IMR-90 (cell line): ENCODE data around the gene TBC1D3B. TPM values are rescaled to one million over a fixed set of nuclear protein-coding genes. Genes with fewer than 3 reads are reported as not detected.

Source experiments
- ATAC-seq: fragments of 200-7000 bp; cut with Tn5 transposase; 2 replicates; pipeline ENCODE4 v1.9.1; 2020; ENCODE audit warnings: low read depth, mild to moderate bottlenecking, moderate library complexity
- BruUV-seq: library from RNA; stranded (reverse); fragments of 400-500 nt; replicated peaks from 2 replicates; lab custom pipeline; 2021; lab: Mats Ljungman, UMichigan
- CTCF ChIA-PET: fragments of 300-600 bp; formaldehyde crosslinking; extraction: SDS; loops from one replicate; lab custom pipeline; 2021; ENCODE audit warnings: antibody characterized with exemption; lab: Yijun Ruan, JAX
- POLR2A ChIA-PET: fragments of 300-600 bp; sonication (Branson Sonifier 250); formaldehyde crosslinking; loops from one replicate; lab custom pipeline; 2022; ENCODE audit warnings: antibody characterized with exemption; ENCODE audit not compliant: unreplicated experiment; lab: Charles Lee
- DNase-seq: peaks from one replicate; pipeline ENCODE4 v3.0.0; 2013
- H2AFZ ChIP-seq: replicated peaks from 2 replicates; pipeline ENCODE3; 2013; ENCODE audit warnings: low read length, mild to moderate bottlenecking; ENCODE audit not compliant: poor library complexity
- H2AK5ac ChIP-seq: 2 replicates; pipeline ENCODE4 v1.6.1; 2013; ENCODE audit warnings: low read depth, low read length, inconsistent platforms
- H2AK9ac ChIP-seq: replicated peaks from 2 replicates; pipeline ENCODE3; 2013; ENCODE audit warnings: mild to moderate bottlenecking, low read depth, low read length, moderate library complexity; ENCODE audit not compliant: poor library complexity
- H2BK120ac ChIP-seq: 2 replicates; pipeline ENCODE4 v1.6.1; 2013; ENCODE audit warnings: low read depth, low read length, inconsistent platforms
- H2BK15ac ChIP-seq: 3 replicates; pipeline ENCODE4 v1.6.1; 2013; ENCODE audit warnings: low read depth, low read length, inconsistent platforms
- H2BK20ac ChIP-seq: 2 replicates; pipeline ENCODE4 v1.6.1; 2013; ENCODE audit warnings: low read depth, mild to moderate bottlenecking, inconsistent platforms, low read length, moderate library complexity
- H2BK5ac ChIP-seq: 2 replicates; pipeline ENCODE4 v1.6.1; 2013; ENCODE audit warnings: mild to moderate bottlenecking, low read depth, low read length, inconsistent platforms; ENCODE audit not compliant: poor library complexity, severe bottlenecking
- H3K14ac ChIP-seq: replicated peaks from 2 replicates; pipeline ENCODE4 v1.6.1; 2013; ENCODE audit warnings: low read depth, low read length, inconsistent platforms
- H3K18ac ChIP-seq: 2 replicates; pipeline ENCODE4 v1.6.1; 2013; ENCODE audit warnings: low read depth, low read length, control low read depth
- H3K23ac ChIP-seq: 2 replicates; pipeline ENCODE4 v1.6.1; 2013; ENCODE audit warnings: low read depth, low read length, inconsistent platforms
- H3K27ac ChIP-seq: 2 replicates; pipeline ENCODE4 v1.5.1; 2013; ENCODE audit warnings: mild to moderate bottlenecking, control low read depth, low read length; ENCODE audit not compliant: insufficient read depth
- H3K27me3 ChIP-seq: 2 replicates; pipeline ENCODE4 v1.6.1; 2013; ENCODE audit warnings: low read length; ENCODE audit not compliant: control insufficient read depth, insufficient read depth
- H3K36me3 ChIP-seq: 2 replicates; pipeline ENCODE4 v1.6.1; 2013; ENCODE audit warnings: low read length, mixed read lengths; ENCODE audit not compliant: control insufficient read depth, insufficient read depth
- H3K4ac ChIP-seq: 2 replicates; pipeline ENCODE4 v1.6.1; 2013; ENCODE audit warnings: low read depth, low read length, inconsistent platforms
- H3K4me1 ChIP-seq: 2 replicates; pipeline ENCODE4 v1.6.1; 2013; ENCODE audit warnings: low read length, mixed read lengths; ENCODE audit not compliant: control insufficient read depth, insufficient read depth
- H3K4me2 ChIP-seq: 2 replicates; pipeline ENCODE4 v1.6.1; 2013; ENCODE audit warnings: low read depth, mild to moderate bottlenecking, control low read depth, low read length, moderate library complexity
- H3K4me3 ChIP-seq: 2 replicates; pipeline ENCODE4 v1.5.1; 2013; ENCODE audit warnings: low read depth, mild to moderate bottlenecking, control low read depth, low read length, moderate library complexity; ENCODE audit not compliant: insufficient read depth
- H3K56ac ChIP-seq: 2 replicates; pipeline ENCODE4 v1.6.1; 2013; ENCODE audit warnings: low read length, inconsistent platforms; ENCODE audit not compliant: insufficient read depth; ENCODE audit errors: extremely low read depth
- H3K79me1 ChIP-seq, 2 experiments: 2 replicates each; pipeline ENCODE4 v1.6.1; 2013; ENCODE audit warnings: low read length in 2 of 2, inconsistent platforms in 1 of 2, low read depth in 1 of 2
- H3K9ac ChIP-seq: 2 replicates; pipeline ENCODE4 v1.6.1; 2013; ENCODE audit warnings: low read depth, low read length, control low read depth
- H3K9me1 ChIP-seq: 2 replicates; pipeline ENCODE4 v1.6.1; 2013; ENCODE audit warnings: low read length, inconsistent platforms; ENCODE audit not compliant: insufficient read depth
- H3K9me3 ChIP-seq: 2 replicates; pipeline ENCODE4 v1.6.1; 2013; ENCODE audit warnings: low read length; ENCODE audit not compliant: control insufficient read depth, insufficient read depth
- H4K20me1 ChIP-seq: 2 replicates; pipeline ENCODE4 v1.6.1; 2013; ENCODE audit warnings: low read length, inconsistent platforms; ENCODE audit not compliant: insufficient read depth
- H4K5ac ChIP-seq: 2 replicates; pipeline ENCODE4 v1.6.1; 2013; ENCODE audit warnings: mild to moderate bottlenecking, low read depth, low read length, control low read depth
- H4K8ac ChIP-seq, 2 experiments: 2 replicates each; pipeline ENCODE4 v1.6.1; 2013; ENCODE audit warnings: low read depth in 2 of 2, low read length in 2 of 2, control low read depth in 1 of 2, inconsistent platforms in 1 of 2
- H4K91ac ChIP-seq: 2 replicates; pipeline ENCODE4 v1.6.1; 2013; ENCODE audit warnings: low read depth, low read length, inconsistent platforms; ENCODE audit not compliant: insufficient read depth
- BHLHE40 ChIP-seq: fragments of 150-350 bp; IDR thresholded peaks from 2 replicates; pipeline ENCODE4 v1.6.1; 2016; ENCODE audit warnings: mild to moderate bottlenecking, low read depth, low read length
- CEBPB ChIP-seq: IDR thresholded peaks from 2 replicates; pipeline ENCODE4 v1.6.1; 2012; ENCODE audit warnings: low read depth, low read length, improper control_type of control experiment
- CHD1 ChIP-seq: IDR thresholded peaks from 2 replicates; pipeline ENCODE4 v1.6.1; 2012; ENCODE audit warnings: low read depth, low read length, improper control_type of control experiment
- FOS ChIP-seq: fragments of 150-350 bp; IDR thresholded peaks from 2 replicates; pipeline ENCODE4 v1.6.1; 2016; ENCODE audit warnings: low read depth, low read length
- MAFK ChIP-seq: IDR thresholded peaks from 2 replicates; pipeline ENCODE4 v1.6.1; 2012; ENCODE audit warnings: low read depth, low read length, improper control_type of control experiment
- MAZ ChIP-seq: IDR thresholded peaks from 2 replicates; pipeline ENCODE4 v1.6.1; 2012; ENCODE audit warnings: low read depth, mild to moderate bottlenecking, low read length, improper control_type of control experiment, moderate library complexity, borderline replicate concordance
- MXI1 ChIP-seq: IDR thresholded peaks from 2 replicates; pipeline ENCODE4 v1.6.1; 2012; ENCODE audit warnings: low read depth, mild to moderate bottlenecking, low read length, moderate library complexity, borderline replicate concordance
- NFE2L2 ChIP-seq: fragments of 150-350 bp; IDR thresholded peaks from 2 replicates; pipeline ENCODE4 v1.6.1; 2016; ENCODE audit warnings: low read depth, mild to moderate bottlenecking, low read length
- POLR2A ChIP-seq: IDR thresholded peaks from 2 replicates; pipeline ENCODE4 v1.6.1; 2012; ENCODE audit warnings: mild to moderate bottlenecking, low read depth, low read length
- RAD21 ChIP-seq: IDR thresholded peaks from 2 replicates; pipeline ENCODE4 v1.6.1; 2012; ENCODE audit warnings: low read length, improper control_type of control experiment
- RCOR1 ChIP-seq: IDR thresholded peaks from 2 replicates; pipeline ENCODE4 v1.6.1; 2012; ENCODE audit warnings: mild to moderate bottlenecking, low read length, improper control_type of control experiment; ENCODE audit not compliant: insufficient replicate concordance
- RFX5 ChIP-seq: IDR thresholded peaks from 2 replicates; pipeline ENCODE4 v1.8.0; 2012; ENCODE audit warnings: low read depth, mild to moderate bottlenecking, low read length, moderate library complexity
- SMC3 ChIP-seq: fragments of 150-350 bp; IDR thresholded peaks from 2 replicates; pipeline ENCODE4 v1.6.1; 2016; ENCODE audit warnings: low read depth, mild to moderate bottlenecking, antibody characterized with exemption, low read length, moderate library complexity
- WGBS, 2 experiments: methylation state at CpG; one replicate each; pipeline versions ENCODE4 v1.1.5 to v1.1.7; 2013; ENCODE audit warnings: missing lambda C conversion rate in 2 of 2; ENCODE audit not compliant: insufficient read length in 1 of 2; ENCODE audit errors: extremely low coverage in 2 of 2; 5-methylcytosine and 5-hydroxymethylcytosine counted together
- dilution Hi-C: fragments of 300-500 bp; cut with HindIII; formaldehyde crosslinking; loops from one replicate; pipeline ENCODE4 v1.14.3; 2018; ENCODE audit warnings: low sequenced_read_pairs; ENCODE audit not compliant: unreplicated experiment
- in situ Hi-C: fragments of 300-500 bp; cut with MboI; formaldehyde crosslinking; loops from 3 replicates; pipeline ENCODE4 v1.14.3; 2019; ENCODE audit warnings: low sequenced_read_pairs, inconsistent platforms, mixed read lengths
- intact Hi-C: fragments of 100-400 bp; cut with micrococcal nuclease; formaldehyde crosslinking; loops from 2 replicates; pipeline ENCODE4 v1.10.0; 2022
- polyA plus RNA-seq, 3 experiments: library from polyadenylated mRNA; depleted of rRNA; stranded (reverse); fragments of >200 nt; gene quantifications; 2 replicates each; pipeline ENCODE4 v1.2.3, GENCODE V29; 2012; ENCODE audit warnings: low replicate concordance in 1 of 3
- total RNA-seq: library from RNA; depleted of rRNA; stranded (reverse); fragments of >200 nt; gene quantifications from 2 replicates; pipeline ENCODE4 v1.2.3, GENCODE V29; 2012
- TF ChIP-seq, protein P1 (sequence below): conservative IDR thresholded peaks from 2 replicates; pipeline ENCODE4 v1.5.1; 2012; ENCODE audit warnings: mild to moderate bottlenecking, low read depth, low read length, improper control_type of control experiment
- TF ChIP-seq, protein P2 (sequence below): fragments of 150-350 bp; IDR thresholded peaks from 2 replicates; pipeline ENCODE4 v1.6.1; 2016; ENCODE audit warnings: low read depth, mild to moderate bottlenecking, low read length, moderate library complexity, borderline replicate concordance
- TF ChIP-seq, protein P3 (sequence below): fragments of 150-350 bp; IDR thresholded peaks from 2 replicates; pipeline ENCODE4 v1.6.1; 2017; ENCODE audit warnings: mild to moderate bottlenecking, antibody characterized with exemption, low read length, low read depth

TBC1D3B gene
- total and polyA plus RNA-seq, 2 of the 4 experiments (the other 2 are of a cell fraction), result 0.94 TPM; not detected in 1

DNA sequence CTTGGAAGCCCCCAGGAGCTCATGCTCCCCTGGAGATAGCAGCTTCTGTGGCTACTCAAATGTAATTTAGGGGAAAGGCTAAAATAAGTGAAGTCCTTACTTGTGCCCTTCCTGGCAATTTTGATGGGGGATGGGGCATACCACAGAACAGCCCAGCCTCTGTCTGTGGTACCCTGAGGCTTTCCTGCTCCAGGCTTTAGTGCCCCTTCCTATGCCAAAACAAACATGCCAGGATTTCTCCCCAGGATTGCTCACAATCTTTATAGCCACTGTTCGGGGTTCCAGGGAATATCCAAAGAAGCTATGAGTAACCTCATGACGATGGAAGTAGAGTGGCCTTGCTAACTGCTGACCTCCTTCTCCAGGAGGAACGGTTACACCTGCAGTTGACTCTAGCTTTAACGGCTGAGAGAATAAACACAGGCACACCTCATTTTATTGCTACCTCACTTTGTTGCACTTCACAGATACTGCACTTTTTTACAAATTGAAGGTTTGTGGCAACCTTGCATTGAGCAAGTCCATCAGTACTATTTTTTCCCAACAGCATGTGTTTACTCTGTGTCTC is 47.9 kb downstream of the TBC1D3B start:
- no peak overlapping the region for H2BK120ac ChIP-seq
- H4K91ac ChIP-seq, result no peak overlapping the region
- no peaks in the 10 kb centered on the region for H4K20me1 ChIP-seq
- H3K36me3 ChIP-seq, result no peaks in the 10 kb centered on the region
- no peak overlapping the region for H2BK20ac ChIP-seq
- POLR2A ChIA-PET, result no interaction called here
- no peak overlapping the region for H3K27ac ChIP-seq
- no peak overlapping the region for H3K14ac ChIP-seq
- BruUV-seq, result no TSS peak
- H3K4ac ChIP-seq, result no peak overlapping the region
- H3K79me1 ChIP-seq, result no peaks in the 10 kb centered on the region
- H4K5ac ChIP-seq, result no peak overlapping the region
- ATAC-seq, result no peak
- H3K23ac ChIP-seq, result no peak overlapping the region
- in situ Hi-C loops (no loop called here), intact Hi-C loops (no loop called here), dilution Hi-C loops (no loop called here)
- no peak overlapping the region for H4K8ac ChIP-seq
- CTCF ChIA-PET, result no interaction called here
- H3K4me1 ChIP-seq, result no peaks in the 10 kb centered on the region
- no peak overlapping the region for H2BK5ac ChIP-seq
- no peaks in the 10 kb centered on the region for H3K27me3 ChIP-seq
- H2AFZ ChIP-seq, result no peak overlapping the region
- no peak overlapping the region for H2BK15ac ChIP-seq
- no peak for TF ChIP-seq BHLHE40
- TF ChIP-seq RCOR1, result no peak
- no peak for TF ChIP-seq SMC3
- TF ChIP-seq CHD1, result no peak
- TF ChIP-seq MXI1, result no peak
- no peak for TF ChIP-seq NFE2L2
- TF ChIP-seq, protein P1, sequence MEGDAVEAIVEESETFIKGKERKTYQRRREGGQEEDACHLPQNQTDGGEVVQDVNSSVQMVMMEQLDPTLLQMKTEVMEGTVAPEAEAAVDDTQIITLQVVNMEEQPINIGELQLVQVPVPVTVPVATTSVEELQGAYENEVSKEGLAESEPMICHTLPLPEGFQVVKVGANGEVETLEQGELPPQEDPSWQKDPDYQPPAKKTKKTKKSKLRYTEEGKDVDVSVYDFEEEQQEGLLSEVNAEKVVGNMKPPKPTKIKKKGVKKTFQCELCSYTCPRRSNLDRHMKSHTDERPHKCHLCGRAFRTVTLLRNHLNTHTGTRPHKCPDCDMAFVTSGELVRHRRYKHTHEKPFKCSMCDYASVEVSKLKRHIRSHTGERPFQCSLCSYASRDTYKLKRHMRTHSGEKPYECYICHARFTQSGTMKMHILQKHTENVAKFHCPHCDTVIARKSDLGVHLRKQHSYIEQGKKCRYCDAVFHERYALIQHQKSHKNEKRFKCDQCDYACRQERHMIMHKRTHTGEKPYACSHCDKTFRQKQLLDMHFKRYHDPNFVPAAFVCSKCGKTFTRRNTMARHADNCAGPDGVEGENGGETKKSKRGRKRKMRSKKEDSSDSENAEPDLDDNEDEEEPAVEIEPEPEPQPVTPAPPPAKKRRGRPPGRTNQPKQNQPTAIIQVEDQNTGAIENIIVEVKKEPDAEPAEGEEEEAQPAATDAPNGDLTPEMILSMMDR, result no peak
- TF ChIP-seq POLR2A, result no peak
- TF ChIP-seq FOS, result no peak
- no peak for TF ChIP-seq RFX5
- no peak for TF ChIP-seq MAZ
- TF ChIP-seq CEBPB, result no peak
- no peak for TF ChIP-seq MAFK
- TF ChIP-seq, protein P2, sequence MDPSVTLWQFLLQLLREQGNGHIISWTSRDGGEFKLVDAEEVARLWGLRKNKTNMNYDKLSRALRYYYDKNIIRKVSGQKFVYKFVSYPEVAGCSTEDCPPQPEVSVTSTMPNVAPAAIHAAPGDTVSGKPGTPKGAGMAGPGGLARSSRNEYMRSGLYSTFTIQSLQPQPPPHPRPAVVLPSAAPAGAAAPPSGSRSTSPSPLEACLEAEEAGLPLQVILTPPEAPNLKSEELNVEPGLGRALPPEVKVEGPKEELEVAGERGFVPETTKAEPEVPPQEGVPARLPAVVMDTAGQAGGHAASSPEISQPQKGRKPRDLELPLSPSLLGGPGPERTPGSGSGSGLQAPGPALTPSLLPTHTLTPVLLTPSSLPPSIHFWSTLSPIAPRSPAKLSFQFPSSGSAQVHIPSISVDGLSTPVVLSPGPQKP, result no peak
- TF ChIP-seq, protein P3, sequence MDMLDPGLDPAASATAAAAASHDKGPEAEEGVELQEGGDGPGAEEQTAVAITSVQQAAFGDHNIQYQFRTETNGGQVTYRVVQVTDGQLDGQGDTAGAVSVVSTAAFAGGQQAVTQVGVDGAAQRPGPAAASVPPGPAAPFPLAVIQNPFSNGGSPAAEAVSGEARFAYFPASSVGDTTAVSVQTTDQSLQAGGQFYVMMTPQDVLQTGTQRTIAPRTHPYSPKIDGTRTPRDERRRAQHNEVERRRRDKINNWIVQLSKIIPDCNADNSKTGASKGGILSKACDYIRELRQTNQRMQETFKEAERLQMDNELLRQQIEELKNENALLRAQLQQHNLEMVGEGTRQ, result no peak
- TF ChIP-seq RAD21, result no peak
- no peak overlapping the region for H2AK5ac ChIP-seq
- no peaks in the 10 kb centered on the region for H3K9me1 ChIP-seq
- no peak overlapping the region for H3K4me3 ChIP-seq
- WGBS, 2 experiments, result 49% methylated on average over 4 of the region's 4 CpGs; no CpG with 5 or more reads in 1 of the 2 experiments
- no peak overlapping the region for H3K9ac ChIP-seq
- no peak overlapping the region for H3K18ac ChIP-seq
- peaks cover 4% of the 10 kb centered on the region; the same call in 1 of the 2 replicates for H3K9me3 ChIP-seq
- H3K4me2 ChIP-seq, result no peak overlapping the region
- no peak for DNase-seq
- no peak overlapping the region for H2AK9ac ChIP-seq
- no peak overlapping the region for H3K56ac ChIP-seq
